ENCODE measurements around the gene DIS3L2. TPM values are rescaled to one million over a fixed set of nuclear protein-coding genes. Genes with fewer than 3 reads are reported as not detected.
"Not testable (repeated sequence)": the region's sequence is repeated elsewhere in the genome, so short reads cannot be mapped to it uniquely, and the experiment has no call there.

The DIS3L2 gene
- total RNA-seq, 2 donors from 2014 or later: 21.7 to 22.2 TPM

GRCh38 chr2:232377319-232377718 lies 415.8 kb downstream of the DIS3L2 start:
- intact Hi-C loops (cut with DNase I): no loop called here
- no peak for DNase-seq (ENCODE audit: low spot score)

GRCh38 chr2:232377841-232378734 lies 416.6 kb downstream of the DIS3L2 start:
- intact Hi-C loops (cut with DNase I): no loop called here
- peak; percentile 59 for DNase-seq (ENCODE audit: low spot score)

GRCh38 chr2:232378735-232379151 lies 417.2 kb downstream of the DIS3L2 start, which contains the start of gene ALPP:
TSS of gene ALPP (plus strand) at chr2:232378751. CDS start at chr2:232378803, 52 bp downstream.
- DNase-seq (ENCODE audit: low spot score): peak; percentile 44
- intact Hi-C loops (cut with DNase I): not testable (repeated sequence)

GRCh38 chr2:232379610-232380590 lies 418.4 kb downstream of the DIS3L2 start:
- peak; percentile 75 for DNase-seq (ENCODE audit: low spot score)
- intact Hi-C loops (cut with DNase I): not testable (repeated sequence)

GRCh38 chr2:232381204-232382031 lies 419.9 kb downstream of the DIS3L2 start:
- intact Hi-C loops (cut with DNase I): not testable (repeated sequence)
- peak; percentile 78 for DNase-seq (ENCODE audit: low spot score)

- peak; percentile 56 for DNase-seq (ENCODE audit: low spot score)
These were observed 421.1 kb downstream of the DIS3L2 start for GRCh38 chr2:232382331-232383225.

GRCh38 chr2:232384466-232384865 lies 423.0 kb downstream of the DIS3L2 start:
- no peak for DNase-seq (ENCODE audit: low spot score)
- intact Hi-C loops (cut with DNase I): no loop called here

More at GRCh38 chr2:232382331-232383225, 421.1 kb downstream of the DIS3L2 start:
- intact Hi-C loops (cut with DNase I): no loop called here

GRCh38 chr2:232385058-232385457 lies 423.5 kb downstream of the DIS3L2 start:
- DNase-seq (ENCODE audit: low spot score); intact Hi-C loops (cut with DNase I): not testable (repeated sequence)

- no peak for DNase-seq (ENCODE audit: low spot score)
- intact Hi-C loops (cut with DNase I): no loop called here
These were observed 424.4 kb downstream of the DIS3L2 start for GRCh38 chr2:232385660-232386489.

- no peak for DNase-seq (ENCODE audit: low spot score)
- intact Hi-C loops (cut with DNase I): no loop called here
These were observed 424.9 kb downstream of the DIS3L2 start for GRCh38 chr2:232386490-232386739.

Small RNA genes within 50 kb of the gene (microRNA-seq; reads per million reads assigned to microRNA genes)
- 0 reads per million in 2 donors for gene MIR562 (ENCODE audit: borderline microRNAs expressed in 2 of 2)

Other genes starting within 250 kb of the DIS3L2 start
- 10 to 100 TPM; 21.4 to 22.0 TPM for gene PDE6D, start 180.4 kb upstream of the DIS3L2 start, total RNA-seq
- gene COPS7B, start 175.3 kb upstream of the DIS3L2 start, total RNA-seq: 10 to 100 TPM; 20.6 to 24.6 TPM
- 1 to 10 TPM in 1 of 2 donors, under 1 TPM in 1; 0.93 to 9.2 TPM for gene NPPC, start 35.3 kb upstream of the DIS3L2 start, total RNA-seq